ENCODE results near the gene GAP43.

Gene GAP43

GRCh38 chr3:115768661-115769060, 145.4 kb downstream of the GAP43 start:
- DNase-seq, result no peak

All from NK-92 treated with Interleukin-12 subunit alpha and Interleukin-12 subunit beta, amount 100 ng/mL, for 24 hours (cell line).